Measurements from ENCODE around the gene A1BG. TPM values are rescaled to one million over a fixed set of nuclear protein-coding genes. Genes with fewer than 3 reads are reported as not detected.
A peak's percentile ranks its signal among the peaks of the same experiment; 100 is the strongest.

A1BG gene
- total and polyA plus RNA-seq, 2 of the 13 experiments (the other 11 are each of a cell fraction or from before 2014, with no cell fraction given) = 14.7 to 41.4 TPM

DNA sequence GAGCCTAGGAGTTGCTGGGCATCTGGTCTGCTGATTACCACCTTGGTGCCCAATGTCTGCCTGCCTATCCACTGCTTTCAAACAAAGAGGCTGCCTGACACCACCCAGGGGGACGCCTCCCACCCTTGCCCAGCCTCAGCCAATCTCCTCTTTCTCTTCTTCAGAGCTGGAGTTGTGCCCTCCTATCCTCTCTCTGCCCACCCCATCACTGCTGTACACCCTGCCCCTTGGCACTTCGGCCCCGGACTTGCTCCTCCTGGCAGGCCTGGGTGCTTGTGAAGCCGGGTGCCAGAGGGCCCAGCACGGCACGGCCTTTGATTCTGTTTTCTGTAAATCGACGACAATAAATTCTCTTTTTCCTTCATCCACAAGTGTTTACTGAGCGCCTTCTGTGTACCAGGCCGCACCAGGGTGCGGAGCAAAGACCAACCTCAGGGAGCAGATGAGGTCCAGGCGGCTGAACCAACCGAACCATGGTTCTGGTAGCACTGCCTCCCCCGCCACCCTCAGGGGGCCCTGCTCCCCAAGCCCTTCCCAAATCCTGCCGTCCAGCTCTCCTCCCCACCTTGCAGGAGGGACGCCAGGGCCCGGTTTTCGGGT, 47.1 kb upstream of the A1BG start (continued):
- TF ChIP-seq ZNF607 (CRISPR knock-in tag; IDR thresholded peaks at IDR 0.05; ENCODE audit: borderline replicate concordance) = 0 out of 2 replicates have a peak, but pooled peaks have one; percentile 15
- TF ChIP-seq STAT5B (CRISPR knock-in tag; IDR thresholded peaks at IDR 0.05) = no peak
- 0 out of 2 replicates have a peak, but pooled peaks have one; percentile 68 for TF ChIP-seq ZNF530 (CRISPR knock-in tag; IDR thresholded peaks at IDR 0.05; ENCODE audit: low read depth)
- peak; percentile 85; the same call in 1 of the 2 replicates for TF ChIP-seq HNRNPL (IDR thresholded peaks at IDR 0.05; ENCODE audit: low read depth, low read length)
- no peak for TF ChIP-seq BRCA1 (CRISPR knock-in tag; IDR thresholded peaks at IDR 0.05)
- 0 out of 2 replicates have a peak, but pooled peaks have one; percentile 6 for TF ChIP-seq SALL2 (CRISPR knock-in tag; IDR thresholded peaks at IDR 0.05)

DNA sequence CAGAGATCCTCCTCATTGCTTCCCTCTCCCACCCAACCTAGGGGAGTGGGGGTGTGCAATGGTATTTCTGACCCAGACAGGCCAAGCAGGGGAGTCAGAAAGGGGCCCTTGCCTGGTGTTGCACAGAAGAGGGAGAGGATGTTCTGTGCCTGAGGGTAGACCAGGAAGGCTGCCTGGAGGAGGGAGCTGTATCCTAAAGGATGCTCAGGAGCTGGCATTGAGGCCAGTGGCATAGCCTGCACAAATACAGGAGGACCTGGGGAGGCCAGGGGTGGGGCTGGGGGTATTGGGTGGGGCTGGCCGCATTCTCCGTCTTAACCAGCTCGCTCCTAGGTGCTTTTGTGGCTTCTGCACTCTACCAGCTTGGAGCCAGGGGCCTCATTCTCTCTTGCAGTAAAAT, 46.6 kb upstream of the A1BG start:
- H2AFZ ChIP-seq (ENCODE audit: low read length) = no peak overlapping the region
- CTCF ChIA-PET (ENCODE audit: low intra/inter-chr PET ratio, low total read pairs) = no interaction called here
- peak overlapping the region; percentile 61; the same call in 1 of the 2 replicates for H3K9ac ChIP-seq (ENCODE audit: insufficient read depth, low read depth, low read length)
- no peak for FAIRE-seq
- H3K79me2 ChIP-seq (ENCODE audit: insufficient read depth, low read length) = peaks cover 4% of the 10 kb centered on the region
- TF ChIP-seq ZNF616 (CRISPR knock-in tag; IDR thresholded peaks at IDR 0.05; ENCODE audit: low read depth) (no peak), IKZF1 (IDR thresholded peaks at IDR 0.05) (no peak), THAP11 (CRISPR knock-in tag; IDR thresholded peaks at IDR 0.05) (no peak), SP1 (IDR thresholded peaks at IDR 0.05) (no peak), SP1 (CRISPR knock-in tag; IDR thresholded peaks at IDR 0.05) (no peak), ZNF260 (CRISPR knock-in tag; IDR thresholded peaks at IDR 0.05; ENCODE audit: borderline replicate concordance, low read depth) (no peak), ZBTB42 (CRISPR knock-in tag; IDR thresholded peaks at IDR 0.05) (no peak), RFXANK (CRISPR knock-in tag; IDR thresholded peaks at IDR 0.05) (no peak), ZNF768 (CRISPR knock-in tag; IDR thresholded peaks at IDR 0.05) (no peak), SETDB1 (CRISPR knock-in tag; IDR thresholded peaks at IDR 0.05; ENCODE audit: borderline replicate concordance) (no peak)
- TF ChIP-seq, protein P1, sequence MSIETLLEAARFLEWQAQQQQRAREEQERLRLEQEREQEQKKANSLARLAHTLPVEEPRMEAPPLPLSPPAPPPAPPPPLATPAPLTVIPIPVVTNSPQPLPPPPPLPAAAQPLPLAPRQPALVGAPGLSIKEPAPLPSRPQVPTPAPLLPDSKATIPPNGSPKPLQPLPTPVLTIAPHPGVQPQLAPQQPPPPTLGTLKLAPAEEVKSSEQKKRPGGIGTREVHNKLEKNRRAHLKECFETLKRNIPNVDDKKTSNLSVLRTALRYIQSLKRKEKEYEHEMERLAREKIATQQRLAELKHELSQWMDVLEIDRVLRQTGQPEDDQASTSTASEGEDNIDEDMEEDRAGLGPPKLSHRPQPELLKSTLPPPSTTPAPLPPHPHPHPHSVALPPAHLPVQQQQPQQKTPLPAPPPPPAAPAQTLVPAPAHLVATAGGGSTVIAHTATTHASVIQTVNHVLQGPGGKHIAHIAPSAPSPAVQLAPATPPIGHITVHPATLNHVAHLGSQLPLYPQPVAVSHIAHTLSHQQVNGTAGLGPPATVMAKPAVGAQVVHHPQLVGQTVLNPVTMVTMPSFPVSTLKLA (IDR thresholded peaks at IDR 0.05) = no peak
- TF ChIP-seq, protein P2, sequence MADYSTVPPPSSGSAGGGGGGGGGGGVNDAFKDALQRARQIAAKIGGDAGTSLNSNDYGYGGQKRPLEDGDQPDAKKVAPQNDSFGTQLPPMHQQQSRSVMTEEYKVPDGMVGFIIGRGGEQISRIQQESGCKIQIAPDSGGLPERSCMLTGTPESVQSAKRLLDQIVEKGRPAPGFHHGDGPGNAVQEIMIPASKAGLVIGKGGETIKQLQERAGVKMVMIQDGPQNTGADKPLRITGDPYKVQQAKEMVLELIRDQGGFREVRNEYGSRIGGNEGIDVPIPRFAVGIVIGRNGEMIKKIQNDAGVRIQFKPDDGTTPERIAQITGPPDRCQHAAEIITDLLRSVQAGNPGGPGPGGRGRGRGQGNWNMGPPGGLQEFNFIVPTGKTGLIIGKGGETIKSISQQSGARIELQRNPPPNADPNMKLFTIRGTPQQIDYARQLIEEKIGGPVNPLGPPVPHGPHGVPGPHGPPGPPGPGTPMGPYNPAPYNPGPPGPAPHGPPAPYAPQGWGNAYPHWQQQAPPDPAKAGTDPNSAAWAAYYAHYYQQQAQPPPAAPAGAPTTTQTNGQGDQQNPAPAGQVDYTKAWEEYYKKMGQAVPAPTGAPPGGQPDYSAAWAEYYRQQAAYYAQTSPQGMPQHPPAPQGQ (CRISPR knock-in tag; IDR thresholded peaks at IDR 0.05; ENCODE audit: borderline replicate concordance) = no peak
- no TSS peak for BruUV-seq (replicated peaks)
- POLR2A ChIA-PET = no interaction called here
- no CpG with 5 or more reads among the region's 3 CpGs for WGBS (ENCODE audit: low lambda C conversion rate)
- H3K4me3 ChIP-seq (replicated peaks in 1 of 3; ENCODE audit: insufficient read depth in 1 of 3, low read depth in 2 of 3, low read length in 3 of 3) = peak overlapping the region in 2 of 3 experiments; percentile 44 to 76; a peak in 1 of 6 replicates
- in situ Hi-C loops (cut with HindIII; ENCODE audit: extremely low pct_ligation_motif_present, low pct_unique_long_range_greater_than_20kb) = no loop called here
- intact Hi-C loops (cut with micrococcal nuclease; ENCODE audit: unreplicated experiment) = loop anchor here (2.0 kb wide), 1 partner anchor 13 kb away; the partner anchor contains the start of gene RPS5
- no peak for ATAC-seq
- peaks cover 44% of the 10 kb centered on the region for H3K4me1 ChIP-seq (ENCODE audit: insufficient read depth, low read length)
- no peaks in the 10 kb centered on the region for H3K9me3 ChIP-seq (ENCODE audit: low read length)
- peaks cover 1 to 4% of the 10 kb centered on the region in 2 experiments; a peak in 3 of 5 replicates for H3K36me3 ChIP-seq (replicated peaks in 1 of 2; ENCODE audit: control insufficient read depth in 1 of 2, insufficient read depth in 2 of 2, low read length in 2 of 2)
- H3K27ac ChIP-seq (ENCODE audit: extremely low read length, insufficient read depth, low read length) = peak overlapping the region; percentile 21
- no peak for DNase-seq (ENCODE audit: low spot score)
- H3K27me3 ChIP-seq (ENCODE audit: control insufficient read depth in 1 of 2, insufficient read depth in 2 of 2, low read length in 2 of 2) = no peaks in the 10 kb centered on the region
- H4K20me1 ChIP-seq (ENCODE audit: insufficient read depth, low read length) = peaks cover 4% of the 10 kb centered on the region; the same call in 1 of the 2 replicates
- peak overlapping the region; percentile 89 for H3K4me2 ChIP-seq (ENCODE audit: low read depth, low read length)
